ENCODE data around the gene FAM171A2.

DNA sequence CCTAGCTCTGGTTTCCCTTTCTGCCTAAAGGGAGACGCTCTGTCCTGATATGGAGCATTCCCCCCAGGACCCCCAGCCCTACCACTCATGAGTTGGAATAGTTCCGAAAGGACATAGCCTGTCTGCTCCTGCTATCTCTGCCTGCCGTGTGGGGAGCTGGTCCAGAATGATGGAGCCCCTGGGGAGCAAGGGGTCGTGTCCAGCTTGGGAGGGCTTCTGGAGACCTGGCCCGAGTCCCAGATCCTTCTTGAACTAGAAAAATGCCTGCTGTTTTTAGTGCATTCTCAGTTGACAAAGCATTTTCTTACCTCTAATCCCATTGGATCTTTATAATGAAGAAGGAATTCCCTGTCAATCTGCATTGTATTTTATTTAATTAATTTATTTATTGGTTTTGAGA lies 27.7 kb downstream of the FAM171A2 start:
- TF ChIP-seq, protein P1, sequence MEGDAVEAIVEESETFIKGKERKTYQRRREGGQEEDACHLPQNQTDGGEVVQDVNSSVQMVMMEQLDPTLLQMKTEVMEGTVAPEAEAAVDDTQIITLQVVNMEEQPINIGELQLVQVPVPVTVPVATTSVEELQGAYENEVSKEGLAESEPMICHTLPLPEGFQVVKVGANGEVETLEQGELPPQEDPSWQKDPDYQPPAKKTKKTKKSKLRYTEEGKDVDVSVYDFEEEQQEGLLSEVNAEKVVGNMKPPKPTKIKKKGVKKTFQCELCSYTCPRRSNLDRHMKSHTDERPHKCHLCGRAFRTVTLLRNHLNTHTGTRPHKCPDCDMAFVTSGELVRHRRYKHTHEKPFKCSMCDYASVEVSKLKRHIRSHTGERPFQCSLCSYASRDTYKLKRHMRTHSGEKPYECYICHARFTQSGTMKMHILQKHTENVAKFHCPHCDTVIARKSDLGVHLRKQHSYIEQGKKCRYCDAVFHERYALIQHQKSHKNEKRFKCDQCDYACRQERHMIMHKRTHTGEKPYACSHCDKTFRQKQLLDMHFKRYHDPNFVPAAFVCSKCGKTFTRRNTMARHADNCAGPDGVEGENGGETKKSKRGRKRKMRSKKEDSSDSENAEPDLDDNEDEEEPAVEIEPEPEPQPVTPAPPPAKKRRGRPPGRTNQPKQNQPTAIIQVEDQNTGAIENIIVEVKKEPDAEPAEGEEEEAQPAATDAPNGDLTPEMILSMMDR (conservative IDR thresholded peaks at IDR 0.05), result no peak
- no peak for TF ChIP-seq ZFX (IDR thresholded peaks at IDR 0.05)

All from C4-2B (cell line).